ENCODE data around the gene TSPEAR. TPM values are rescaled to one million over a fixed set of nuclear protein-coding genes. Genes with fewer than 3 reads are reported as not detected.
"Not testable (repeated sequence)": the region's sequence is repeated elsewhere in the genome, so short reads cannot be mapped to it uniquely, and the experiment has no call there.

The TSPEAR gene
- total RNA-seq, 1 donor from 2014 or later = not detected

DNA sequence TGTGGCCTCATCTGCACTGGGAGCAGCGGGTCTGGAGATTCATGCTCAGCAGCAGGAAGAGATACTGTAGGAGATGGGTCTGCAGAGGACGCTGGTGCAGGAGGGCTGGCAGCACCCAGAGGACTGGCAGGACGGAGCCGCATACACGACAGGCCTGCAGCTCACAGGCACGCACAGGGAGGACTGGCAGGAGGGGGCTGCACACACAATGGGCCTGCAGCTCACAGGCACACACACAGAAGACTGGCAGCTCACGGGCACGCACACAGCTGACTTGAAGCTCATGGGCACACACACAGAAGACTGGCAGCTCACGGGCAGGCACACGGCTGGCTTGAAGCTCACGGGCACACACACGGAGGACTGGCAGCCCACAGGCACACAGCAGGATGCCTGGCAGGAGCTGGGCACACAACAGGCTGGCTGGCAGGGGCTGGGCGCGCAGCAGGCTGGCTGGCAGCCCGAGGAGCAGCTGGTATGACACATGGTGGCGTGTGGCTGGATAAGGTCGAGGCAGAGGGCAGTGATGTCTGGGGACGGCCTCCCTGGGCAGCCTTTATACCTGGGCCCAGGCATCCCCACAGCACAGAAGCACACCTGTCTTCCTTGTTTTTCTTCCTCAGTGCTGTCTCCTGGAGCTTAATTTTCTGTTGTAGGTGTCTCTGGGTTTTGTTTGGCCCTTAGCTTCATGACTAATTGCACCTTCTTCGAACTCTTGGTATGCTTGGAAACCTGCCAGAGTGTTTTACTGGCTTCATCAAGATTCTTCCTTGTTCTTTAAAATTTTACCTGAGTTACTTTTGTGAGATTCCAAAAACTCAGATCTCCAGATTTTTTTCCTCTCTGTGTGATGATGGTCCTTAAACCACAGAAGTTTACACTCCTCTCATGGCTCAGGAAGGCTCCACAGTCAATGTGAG, 44.7 kb downstream of the TSPEAR start, which contains the start of gene KRTAP12-2:
TSS of gene KRTAP12-2 (minus strand) at position 527 of the 920 bp plus-strand sequence. CDS start at position 486, 41 bp downstream.
- Mint-ChIP-seq H3K9me3 (ENCODE audit: unreplicated experiment) (peaks cover 7% of the 10 kb centered on the region), H3K36me3 (ENCODE audit: unreplicated experiment) (peaks cover 24% of the 10 kb centered on the region), H3K4me3 (ENCODE audit: unreplicated experiment) (no peak within 1 kb of the TSS), H3K4me1 (ENCODE audit: low read depth, unreplicated experiment) (no peaks in the 10 kb centered on the region), H3K27me3 (ENCODE audit: unreplicated experiment) (peaks cover 2% of the 10 kb centered on the region), H3K27ac (ENCODE audit: unreplicated experiment) (no peak within 1 kb of the TSS)
- TF ChIP-seq, protein P1, sequence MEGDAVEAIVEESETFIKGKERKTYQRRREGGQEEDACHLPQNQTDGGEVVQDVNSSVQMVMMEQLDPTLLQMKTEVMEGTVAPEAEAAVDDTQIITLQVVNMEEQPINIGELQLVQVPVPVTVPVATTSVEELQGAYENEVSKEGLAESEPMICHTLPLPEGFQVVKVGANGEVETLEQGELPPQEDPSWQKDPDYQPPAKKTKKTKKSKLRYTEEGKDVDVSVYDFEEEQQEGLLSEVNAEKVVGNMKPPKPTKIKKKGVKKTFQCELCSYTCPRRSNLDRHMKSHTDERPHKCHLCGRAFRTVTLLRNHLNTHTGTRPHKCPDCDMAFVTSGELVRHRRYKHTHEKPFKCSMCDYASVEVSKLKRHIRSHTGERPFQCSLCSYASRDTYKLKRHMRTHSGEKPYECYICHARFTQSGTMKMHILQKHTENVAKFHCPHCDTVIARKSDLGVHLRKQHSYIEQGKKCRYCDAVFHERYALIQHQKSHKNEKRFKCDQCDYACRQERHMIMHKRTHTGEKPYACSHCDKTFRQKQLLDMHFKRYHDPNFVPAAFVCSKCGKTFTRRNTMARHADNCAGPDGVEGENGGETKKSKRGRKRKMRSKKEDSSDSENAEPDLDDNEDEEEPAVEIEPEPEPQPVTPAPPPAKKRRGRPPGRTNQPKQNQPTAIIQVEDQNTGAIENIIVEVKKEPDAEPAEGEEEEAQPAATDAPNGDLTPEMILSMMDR (IDR thresholded peaks at IDR 0.05; ENCODE audit: partially characterized antibody, unreplicated experiment) = no peak
- no peak for DNase-seq

DNA sequence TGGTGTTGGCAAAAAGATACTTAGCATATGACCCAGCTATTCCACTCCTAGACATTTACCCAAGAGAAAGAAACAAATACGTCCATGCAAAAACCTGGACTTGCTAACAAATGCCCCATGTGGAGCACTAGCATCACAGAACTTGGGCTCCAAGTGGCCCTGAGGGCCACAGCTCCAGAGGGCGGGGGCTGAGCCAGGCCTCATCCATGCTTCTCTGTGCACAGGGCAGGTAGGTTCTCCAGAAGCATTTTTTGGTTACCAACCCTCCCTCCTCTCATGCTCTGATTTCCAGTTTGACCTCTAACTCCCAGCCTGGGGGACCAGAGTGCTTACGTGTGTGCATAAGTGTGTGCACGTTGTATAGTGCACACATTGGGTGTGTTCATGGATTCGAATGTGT, 46.7 kb downstream of the TSPEAR start:
- Mint-ChIP-seq H3K9me3 (ENCODE audit: unreplicated experiment) (peaks cover 4% of the 10 kb centered on the region), H3K36me3 (ENCODE audit: unreplicated experiment) (peaks cover 16% of the 10 kb centered on the region)

DNA sequence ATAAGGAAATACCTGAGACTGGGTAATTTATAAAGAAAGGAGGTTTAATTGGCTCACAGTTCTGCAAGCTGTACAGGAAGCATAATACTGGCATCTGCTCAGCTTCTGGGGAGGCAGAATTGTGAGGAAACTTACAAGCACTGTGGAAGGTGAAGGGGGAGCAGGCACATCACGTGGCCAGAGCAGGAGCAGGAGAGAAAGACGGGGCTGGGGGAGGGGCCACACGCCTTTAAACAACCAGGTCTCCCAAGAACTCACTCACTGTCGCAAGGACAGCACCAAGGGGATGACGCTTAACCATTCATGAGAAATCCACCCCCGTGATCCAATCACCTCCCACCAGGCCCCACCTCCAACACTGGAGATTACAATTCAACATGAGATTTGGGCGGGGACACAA, 49.8 kb downstream of the TSPEAR start:
- not testable (repeated sequence) for H3K27ac Mint-ChIP-seq (ENCODE audit: unreplicated experiment); H3K9me3 Mint-ChIP-seq (ENCODE audit: unreplicated experiment); DNase-seq

More for the DNA sequence above, 46.7 kb downstream of the TSPEAR start:
- TF ChIP-seq, protein P1 (IDR thresholded peaks at IDR 0.05; ENCODE audit: partially characterized antibody, unreplicated experiment) = no peak
- Mint-ChIP-seq H3K4me3 (ENCODE audit: unreplicated experiment) (no peak overlapping the region), H3K4me1 (ENCODE audit: low read depth, unreplicated experiment) (no peaks in the 10 kb centered on the region), H3K27me3 (ENCODE audit: unreplicated experiment) (peaks cover 2% of the 10 kb centered on the region), H3K27ac (ENCODE audit: unreplicated experiment) (no peak overlapping the region)
- no peak for DNase-seq

DNA sequence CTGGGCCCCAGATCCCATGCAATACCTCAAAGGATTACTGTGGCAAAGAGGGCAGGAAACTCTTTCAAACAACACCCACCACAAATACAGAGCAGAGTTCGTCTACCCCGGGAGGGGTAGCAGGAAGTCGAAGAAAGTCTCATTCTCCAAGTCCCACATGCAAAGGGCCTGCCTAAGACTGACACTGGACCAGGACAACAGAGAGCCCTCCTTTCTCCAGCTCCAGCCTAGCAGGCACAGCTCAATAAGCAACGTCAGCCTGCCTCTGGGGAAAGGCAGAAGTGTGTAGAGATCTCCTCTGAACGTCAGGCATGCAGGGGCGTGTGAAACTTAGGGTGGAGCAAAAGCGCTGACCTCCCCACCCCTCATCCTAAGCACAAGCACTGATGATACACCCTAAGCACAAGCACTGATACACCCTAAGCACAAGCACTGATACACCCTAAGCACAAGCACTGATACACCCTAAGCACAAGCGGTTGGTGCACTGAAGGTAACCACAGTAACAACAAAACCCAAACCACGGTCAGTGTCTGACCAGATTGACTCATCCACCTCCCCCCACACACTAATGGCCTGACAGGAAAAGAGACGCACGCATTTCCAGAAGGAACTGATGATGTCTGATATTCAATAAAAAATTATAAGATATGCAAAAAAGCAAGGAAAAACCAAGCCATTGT, 52.3 kb downstream of the TSPEAR start:
- DNase-seq = no peak
- Mint-ChIP-seq H3K36me3 (ENCODE audit: unreplicated experiment) (peaks cover 32% of the 10 kb centered on the region), H3K9me3 (ENCODE audit: unreplicated experiment) (peaks cover 7% of the 10 kb centered on the region), H3K27me3 (ENCODE audit: unreplicated experiment) (no peaks in the 10 kb centered on the region), H3K27ac (ENCODE audit: unreplicated experiment) (no peak overlapping the region), H3K4me1 (ENCODE audit: low read depth, unreplicated experiment) (peaks cover 3% of the 10 kb centered on the region), H3K4me3 (ENCODE audit: unreplicated experiment) (no peak overlapping the region)
- TF ChIP-seq, protein P1 (IDR thresholded peaks at IDR 0.05; ENCODE audit: partially characterized antibody, unreplicated experiment) = no peak

More for the DNA sequence above, 49.8 kb downstream of the TSPEAR start:
- not testable (repeated sequence) for H3K27me3 Mint-ChIP-seq (ENCODE audit: unreplicated experiment); H3K4me3 Mint-ChIP-seq (ENCODE audit: unreplicated experiment); H3K4me1 Mint-ChIP-seq (ENCODE audit: low read depth, unreplicated experiment)
- H3K36me3 Mint-ChIP-seq (ENCODE audit: unreplicated experiment) = peaks cover 25% of the 10 kb centered on the region

DNA sequence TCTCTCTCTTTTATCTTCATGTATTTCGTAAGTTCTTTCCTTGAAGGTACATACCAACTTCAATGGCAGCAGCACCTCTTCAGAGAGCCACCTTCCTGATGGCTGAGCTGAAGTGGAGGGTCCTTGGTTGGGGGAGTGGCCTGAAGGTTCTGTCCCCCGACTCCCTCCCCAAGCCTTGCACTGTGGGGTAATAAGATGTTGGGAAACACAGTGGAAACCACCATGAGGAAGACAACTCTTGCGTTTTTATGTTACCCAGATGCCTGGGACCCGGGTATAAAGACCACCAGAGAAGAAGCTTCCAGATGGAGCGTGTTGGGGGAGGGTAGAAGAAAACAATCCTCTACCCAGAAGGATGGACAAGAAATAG, 52.8 kb downstream of the TSPEAR start:
- no peak overlapping the region for H3K4me3 Mint-ChIP-seq (ENCODE audit: unreplicated experiment)
- no peak overlapping the region for H3K27ac Mint-ChIP-seq (ENCODE audit: unreplicated experiment)
- H3K36me3 Mint-ChIP-seq (ENCODE audit: unreplicated experiment) = peaks cover 32% of the 10 kb centered on the region
- no peak for DNase-seq
- TF ChIP-seq, protein P1 (IDR thresholded peaks at IDR 0.05; ENCODE audit: partially characterized antibody, unreplicated experiment) = no peak
- H3K4me1 Mint-ChIP-seq (ENCODE audit: low read depth, unreplicated experiment) = peaks cover 3% of the 10 kb centered on the region
- H3K27me3 Mint-ChIP-seq (ENCODE audit: unreplicated experiment) = no peaks in the 10 kb centered on the region
- peaks cover 11% of the 10 kb centered on the region for H3K9me3 Mint-ChIP-seq (ENCODE audit: unreplicated experiment)
